Skeletal muscle cell (primary cell): ENCODE measurements around the gene APBB2.
A peak's percentile ranks its signal among the peaks of the same experiment; 100 is the strongest.
"Not testable (repeated sequence)": the region's sequence is repeated elsewhere in the genome, so short reads cannot be mapped to it uniquely, and the experiment has no call there.

Source experiments
- DNase-seq: peaks from one replicate; pipeline ENCODE4 v3.0.0-alpha.2; 2010; ENCODE audit warnings: low read depth
- H3K4me3 ChIP-seq: 2 replicates; pipeline ENCODE4 v1.5.1; 2011; ENCODE audit warnings: low read depth, mild to moderate bottlenecking, control low read depth, low read length, moderate library complexity

APBB2 gene

DNA sequence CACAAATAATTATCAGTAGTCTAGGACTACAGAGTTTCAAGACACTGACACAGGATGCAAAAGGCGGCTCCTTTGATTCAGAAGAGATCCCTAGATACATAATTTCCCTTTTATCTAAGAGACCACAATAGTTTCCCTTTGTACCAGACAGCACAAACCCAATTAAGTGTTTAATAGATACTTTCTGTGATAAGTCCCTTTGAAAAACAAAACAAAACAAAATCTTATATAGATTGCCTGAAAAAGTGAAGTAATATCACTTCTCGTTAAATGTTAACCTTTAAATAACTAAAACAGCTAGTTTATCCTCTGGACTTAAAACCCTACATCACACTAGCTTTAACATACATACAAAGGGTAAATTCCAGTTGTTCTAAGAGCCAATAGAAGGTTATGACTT, 49.9 kb downstream of the APBB2 start:
- no peak for DNase-seq
- H3K4me3 ChIP-seq: no peak overlapping the region

DNA sequence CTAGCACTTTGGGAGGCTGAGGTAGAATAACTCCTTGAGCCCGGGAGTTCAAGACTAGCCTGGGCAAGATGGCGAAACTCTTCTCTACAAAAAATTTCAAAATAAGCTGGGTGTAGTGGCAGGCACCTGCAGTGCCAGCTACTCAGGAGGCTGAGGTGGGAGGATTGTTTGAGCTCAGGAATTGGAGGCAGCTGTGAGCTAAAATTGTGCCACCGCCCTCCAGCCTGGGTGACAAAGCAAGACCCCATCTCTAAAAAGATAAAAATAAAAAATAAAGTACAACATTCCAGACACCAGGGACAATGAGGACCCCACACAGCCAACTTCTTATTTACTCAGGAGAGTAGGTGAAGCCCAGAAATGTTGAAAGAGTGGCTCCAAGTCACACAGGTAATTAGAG, 53.0 kb downstream of the APBB2 start:
- no peak for DNase-seq
- no peak overlapping the region for H3K4me3 ChIP-seq

DNA sequence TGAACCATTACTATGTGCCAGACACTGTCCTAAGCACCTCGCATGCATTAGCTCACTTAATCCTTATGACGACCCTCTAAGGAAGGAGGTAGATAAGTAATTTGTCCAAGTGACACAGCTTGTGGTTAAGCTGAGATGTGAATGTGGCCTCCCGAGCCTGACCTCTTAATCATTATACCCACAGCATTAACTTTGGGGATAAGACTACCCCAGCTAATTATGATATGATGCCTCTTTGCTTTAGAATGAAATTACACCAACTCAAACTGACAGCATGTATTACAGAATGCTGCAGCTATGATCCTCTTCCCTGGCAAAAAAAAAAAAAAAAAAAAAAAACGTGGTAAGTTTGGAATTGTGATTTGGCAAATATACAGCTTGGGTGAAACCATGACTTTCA, 53.5 kb downstream of the APBB2 start:
- no peak for DNase-seq
- H3K4me3 ChIP-seq: no peak overlapping the region

DNA sequence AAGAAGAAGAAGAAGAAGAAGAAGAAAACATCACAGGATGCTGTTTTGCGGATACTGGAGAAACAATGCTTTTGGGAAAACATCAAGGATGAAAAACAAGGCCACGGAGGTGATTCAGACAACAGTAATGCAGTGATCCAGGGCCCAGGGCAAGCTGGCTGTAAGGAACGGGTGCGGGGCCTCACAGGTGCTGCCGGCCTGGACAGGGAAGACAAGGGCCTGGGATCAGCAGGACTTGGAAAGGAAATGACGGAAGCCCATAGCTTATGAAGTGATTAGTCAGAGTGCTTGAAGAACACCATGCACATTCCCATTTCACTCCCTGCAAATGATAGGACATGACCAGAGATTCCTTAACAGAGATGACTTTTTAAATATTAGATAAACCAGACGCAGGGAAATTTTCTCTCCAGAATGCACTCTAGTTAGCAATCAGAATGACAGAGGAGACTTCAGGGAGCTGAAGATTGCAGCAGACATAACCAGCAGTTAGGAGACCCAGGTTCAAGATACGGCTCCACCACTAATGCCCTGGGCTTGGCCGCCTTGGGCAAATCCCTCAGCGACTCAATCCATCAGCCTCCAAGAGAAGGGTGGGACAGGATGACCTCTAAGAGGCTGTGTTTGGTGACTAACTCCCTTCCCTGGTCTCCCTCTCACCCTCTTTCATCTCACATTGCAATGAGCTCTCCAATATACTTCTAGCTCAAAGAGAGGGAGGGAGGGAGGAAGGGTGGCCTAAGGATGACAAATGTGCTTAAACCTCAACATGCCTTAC, 54.1 kb downstream of the APBB2 start:
- peak; percentile 95 for DNase-seq
- no peak overlapping the region for H3K4me3 ChIP-seq

DNA sequence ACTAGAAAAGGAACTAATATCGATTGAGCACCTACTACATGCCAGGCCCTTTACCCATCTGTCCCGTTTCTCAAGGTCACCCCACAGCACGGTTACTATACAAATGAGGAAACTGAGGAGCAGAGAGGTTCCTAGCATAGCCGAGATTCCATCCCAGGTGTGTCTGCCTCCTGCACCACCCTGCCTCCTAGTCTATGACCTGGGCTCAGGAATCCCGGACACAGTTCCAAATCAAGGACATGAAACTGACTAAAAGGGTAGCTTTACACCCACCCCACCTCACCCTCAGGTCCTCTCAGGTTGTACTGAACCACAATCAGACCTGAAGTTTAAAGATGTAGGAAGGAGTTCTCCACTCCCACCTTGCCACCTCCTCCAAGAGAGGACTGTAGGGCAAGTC, 55.6 kb downstream of the APBB2 start:
- no peak overlapping the region for H3K4me3 ChIP-seq
- no peak for DNase-seq

DNA sequence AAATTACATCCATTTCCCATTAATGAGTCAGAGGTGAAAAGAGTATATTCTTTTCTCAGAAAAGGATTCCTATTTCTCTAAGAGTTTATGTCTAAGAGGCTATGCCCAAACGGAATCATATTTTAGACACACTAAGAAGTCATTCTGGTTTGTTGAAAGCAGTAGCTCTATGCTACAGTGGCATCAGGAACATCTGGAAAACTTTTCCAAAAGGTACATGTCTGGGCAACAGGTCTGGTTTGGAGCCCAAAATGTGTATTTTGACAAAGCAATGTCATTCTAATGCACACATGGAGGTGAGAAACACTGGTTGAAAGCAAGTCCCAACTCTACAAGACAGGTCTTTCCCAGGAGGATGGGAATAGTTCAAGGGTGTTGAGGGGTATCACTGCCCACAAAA, 56.1 kb downstream of the APBB2 start:
- H3K4me3 ChIP-seq: no peak overlapping the region
- DNase-seq: no peak

DNA sequence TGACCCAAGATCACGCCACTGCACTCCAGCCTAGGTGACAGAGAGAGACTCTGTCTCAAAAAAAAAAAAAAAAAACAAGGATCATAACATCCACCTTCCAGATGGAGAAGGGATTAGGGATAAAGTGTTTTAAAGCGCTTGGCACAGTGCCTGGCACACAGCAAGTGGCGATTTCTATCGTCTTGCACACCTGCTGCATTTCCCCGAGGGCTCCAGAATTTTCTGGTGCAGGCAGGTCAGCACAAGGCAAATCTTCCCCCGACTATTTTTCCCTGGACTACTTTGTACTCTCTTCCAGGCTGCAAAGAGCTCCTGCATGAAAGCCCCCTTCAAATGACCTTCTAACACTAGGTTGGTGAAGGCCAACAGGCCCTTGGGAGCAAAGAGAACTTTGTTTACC, 57.3 kb downstream of the APBB2 start:
- H3K4me3 ChIP-seq: no peak overlapping the region
- no peak for DNase-seq

DNA sequence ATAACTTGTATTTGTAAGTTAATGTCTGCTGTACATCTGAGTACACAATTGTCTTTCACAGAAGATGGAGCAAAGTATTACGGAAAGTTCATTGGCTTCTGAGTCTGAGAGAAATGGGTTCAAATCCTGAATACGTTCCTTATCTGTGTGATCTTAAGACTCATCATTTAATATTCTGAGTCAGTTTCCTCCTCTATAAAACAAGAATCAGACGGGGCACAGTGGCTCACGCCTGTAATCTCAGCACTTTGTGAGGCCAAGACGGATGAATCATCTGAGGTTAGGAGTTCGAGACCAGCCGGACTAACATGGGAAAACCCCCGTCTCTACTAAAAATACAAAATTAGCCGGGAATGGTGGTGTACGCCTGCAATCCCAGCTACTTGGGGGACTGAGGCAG, 57.8 kb downstream of the APBB2 start:
- no peak overlapping the region for H3K4me3 ChIP-seq
- DNase-seq: no peak

DNA sequence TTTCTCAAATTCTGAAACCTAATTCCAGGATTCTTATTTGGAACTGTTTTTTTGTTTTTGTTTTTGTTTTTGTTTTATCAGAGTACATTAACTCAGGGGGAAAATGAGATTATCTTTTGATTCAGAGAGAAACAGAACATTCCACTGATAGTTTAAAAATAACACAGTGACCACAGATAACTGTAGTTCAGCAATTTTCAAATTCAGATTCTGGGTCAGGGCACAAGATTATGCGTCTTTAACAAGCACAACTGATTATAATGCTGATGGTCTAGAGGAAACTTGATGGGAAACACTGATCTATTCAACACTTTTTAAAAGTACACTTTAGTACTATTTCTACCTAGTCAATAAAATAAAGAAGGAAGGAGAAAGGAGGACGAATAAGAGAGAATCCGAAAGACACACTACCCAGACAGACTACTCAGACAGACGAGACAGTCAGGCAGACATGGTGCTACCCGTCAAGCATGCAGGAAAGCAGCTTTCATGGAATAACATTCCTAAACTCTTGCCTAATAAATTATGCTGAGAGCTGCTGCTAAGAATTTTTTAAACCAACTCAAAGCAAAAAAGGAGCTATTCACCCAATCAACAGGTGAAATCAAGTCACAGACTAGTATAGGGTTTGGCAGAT, 59.0 kb downstream of the APBB2 start:
- DNase-seq: peak; percentile 47
- H3K4me3 ChIP-seq: no peak overlapping the region

DNA sequence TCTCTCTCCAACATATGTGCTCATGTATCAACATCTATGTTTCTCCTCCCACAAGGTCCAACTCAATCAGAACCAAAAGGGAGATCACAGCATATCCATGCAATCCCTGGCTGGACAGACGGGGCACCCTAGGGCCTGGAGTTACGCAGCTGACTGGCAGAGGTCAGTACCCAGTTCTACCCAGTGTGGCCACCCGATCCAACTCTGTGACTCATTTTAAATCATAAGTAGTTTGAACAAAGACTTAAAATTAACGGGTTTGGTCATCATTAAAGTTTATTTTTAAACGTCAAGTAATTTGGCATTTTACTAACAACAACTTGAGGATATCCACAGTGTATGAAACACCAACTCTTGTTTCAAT, 59.5 kb downstream of the APBB2 start:
- H3K4me3 ChIP-seq: no peak overlapping the region
- no peak for DNase-seq

DNA sequence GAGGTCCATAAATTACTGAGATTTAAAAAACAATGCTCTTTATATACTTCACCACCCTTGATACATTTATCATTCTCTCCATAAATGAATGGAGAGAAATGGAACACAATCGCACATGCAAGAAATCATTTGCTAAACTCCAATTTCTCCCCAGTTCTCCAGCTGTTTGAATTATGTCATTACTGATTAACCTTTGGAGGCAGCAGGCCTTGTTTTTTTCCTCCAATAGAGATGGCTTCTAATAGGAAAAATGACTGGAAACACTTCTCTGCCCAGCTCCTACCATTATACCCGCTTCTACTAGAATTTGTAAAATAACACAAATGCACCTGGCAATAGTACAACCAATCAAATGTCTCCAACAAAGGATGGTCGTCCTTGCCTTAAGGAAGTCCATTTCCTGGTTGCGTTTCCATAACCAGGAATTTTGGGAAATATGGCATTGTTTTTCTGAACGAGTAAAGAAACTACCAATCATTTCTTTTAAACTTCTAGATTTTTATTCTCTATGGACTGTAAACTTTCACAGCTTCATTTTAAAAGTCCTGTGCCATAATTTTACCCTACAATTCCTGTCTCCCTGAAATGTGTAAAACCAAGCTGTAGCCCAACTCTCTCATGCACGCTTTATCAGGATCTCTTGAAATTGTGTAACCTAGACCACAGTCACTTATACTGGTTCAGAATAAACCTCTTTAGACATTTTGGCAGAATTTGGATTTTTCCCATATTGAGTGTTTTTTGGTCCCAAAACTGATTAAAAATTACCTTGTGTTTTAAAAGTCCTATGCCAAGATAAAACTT, 60.1 kb downstream of the APBB2 start:
- no peak overlapping the region for H3K4me3 ChIP-seq
- no peak for DNase-seq

DNA sequence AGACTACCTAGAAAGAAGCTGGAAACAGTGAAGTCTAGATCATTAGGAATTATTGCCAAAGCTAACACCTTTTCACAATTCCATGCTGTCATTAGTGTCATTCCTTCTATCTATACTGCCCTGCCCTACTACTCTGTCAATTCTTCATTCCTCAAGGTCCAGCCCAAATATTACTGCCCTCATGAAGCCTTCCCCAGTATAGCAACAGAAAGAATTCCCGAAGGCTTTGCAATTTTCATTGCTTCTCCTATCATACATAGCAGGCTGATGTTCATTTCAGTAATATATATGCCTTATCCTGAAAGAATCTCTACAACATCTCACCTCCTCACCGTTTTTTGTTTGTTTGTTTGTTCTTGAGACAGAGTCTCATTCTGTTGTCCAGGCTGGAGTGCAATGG, 63.9 kb downstream of the APBB2 start:
- no peak for DNase-seq
- H3K4me3 ChIP-seq: no peak overlapping the region

DNA sequence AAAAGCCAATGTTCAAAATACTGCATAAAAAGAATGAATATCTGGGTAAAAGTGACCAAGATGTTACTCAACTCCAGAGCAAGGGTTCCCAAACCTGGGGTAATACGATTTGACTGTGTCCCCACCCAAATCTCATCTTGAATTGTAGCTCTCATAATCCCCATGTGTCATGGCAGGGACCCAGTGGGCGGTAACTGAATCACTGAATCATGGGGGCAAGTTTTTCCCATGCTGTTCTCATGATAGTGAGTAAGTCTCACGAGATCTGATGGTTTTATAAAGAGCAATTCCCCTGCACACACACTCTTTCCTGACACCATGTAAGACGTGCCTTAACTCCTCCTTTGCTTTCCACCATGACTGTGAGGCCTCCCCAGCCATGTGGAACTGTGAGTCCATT, 64.8 kb downstream of the APBB2 start:
- H3K4me3 ChIP-seq, DNase-seq: not testable (repeated sequence)

DNA sequence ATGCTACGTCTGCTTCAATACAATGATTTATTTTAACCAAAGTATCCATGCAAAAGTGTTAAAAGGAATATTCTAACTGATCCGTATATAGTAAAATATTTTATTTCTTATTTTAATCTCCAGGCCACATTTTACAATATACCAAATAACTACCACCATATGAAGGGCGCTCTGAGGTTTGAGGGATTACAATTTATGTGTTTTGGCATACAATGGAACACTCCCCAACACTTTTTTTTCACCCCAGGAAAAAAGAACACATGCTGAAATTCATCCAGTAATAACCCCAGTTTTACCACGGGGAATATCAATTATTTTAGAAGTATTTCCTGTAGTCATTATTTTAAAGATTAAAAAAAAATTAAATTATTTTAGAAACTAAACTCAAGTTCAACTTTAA, 65.4 kb downstream of the APBB2 start:
- no peak for DNase-seq
- no peak overlapping the region for H3K4me3 ChIP-seq

DNA sequence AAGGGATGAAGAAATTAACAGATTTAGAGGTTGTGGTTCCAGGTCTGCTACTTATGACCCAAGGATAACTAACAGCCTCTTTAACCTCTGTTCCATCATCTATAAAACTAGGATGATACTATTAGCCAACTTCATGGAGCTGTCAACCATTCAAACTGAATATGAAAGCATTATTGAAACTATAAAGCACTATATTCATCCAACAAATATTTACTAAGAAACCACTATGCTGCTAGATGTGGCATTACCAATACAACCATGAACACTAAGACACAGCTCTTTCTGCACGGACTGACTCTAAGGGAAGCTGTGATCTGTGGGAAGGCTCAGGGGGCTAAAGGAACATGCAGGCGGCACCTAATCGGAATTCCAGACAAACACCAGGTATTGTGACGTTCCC, 66.0 kb downstream of the APBB2 start:
- no peak for DNase-seq
- H3K4me3 ChIP-seq: no peak overlapping the region

DNA sequence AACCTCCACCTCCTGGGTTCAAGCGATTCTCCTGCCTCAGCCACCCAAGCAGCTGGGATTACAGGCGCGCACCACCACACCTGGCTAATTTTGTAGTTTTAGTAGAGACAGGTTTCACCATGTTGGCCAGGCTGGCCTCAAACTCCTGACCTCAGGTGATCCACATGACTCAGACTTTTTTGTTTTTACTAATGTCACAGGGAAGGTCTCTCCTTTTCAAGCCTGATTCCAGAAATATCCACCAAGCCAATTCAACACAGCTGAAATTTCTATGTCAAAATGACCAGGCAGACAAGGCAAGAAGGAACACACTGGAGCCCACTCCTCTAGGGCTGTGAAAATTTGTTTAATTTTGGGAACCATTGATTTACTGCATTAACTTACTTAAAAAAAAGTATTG, 66.8 kb downstream of the APBB2 start:
- not testable (repeated sequence) for DNase-seq, H3K4me3 ChIP-seq

DNA sequence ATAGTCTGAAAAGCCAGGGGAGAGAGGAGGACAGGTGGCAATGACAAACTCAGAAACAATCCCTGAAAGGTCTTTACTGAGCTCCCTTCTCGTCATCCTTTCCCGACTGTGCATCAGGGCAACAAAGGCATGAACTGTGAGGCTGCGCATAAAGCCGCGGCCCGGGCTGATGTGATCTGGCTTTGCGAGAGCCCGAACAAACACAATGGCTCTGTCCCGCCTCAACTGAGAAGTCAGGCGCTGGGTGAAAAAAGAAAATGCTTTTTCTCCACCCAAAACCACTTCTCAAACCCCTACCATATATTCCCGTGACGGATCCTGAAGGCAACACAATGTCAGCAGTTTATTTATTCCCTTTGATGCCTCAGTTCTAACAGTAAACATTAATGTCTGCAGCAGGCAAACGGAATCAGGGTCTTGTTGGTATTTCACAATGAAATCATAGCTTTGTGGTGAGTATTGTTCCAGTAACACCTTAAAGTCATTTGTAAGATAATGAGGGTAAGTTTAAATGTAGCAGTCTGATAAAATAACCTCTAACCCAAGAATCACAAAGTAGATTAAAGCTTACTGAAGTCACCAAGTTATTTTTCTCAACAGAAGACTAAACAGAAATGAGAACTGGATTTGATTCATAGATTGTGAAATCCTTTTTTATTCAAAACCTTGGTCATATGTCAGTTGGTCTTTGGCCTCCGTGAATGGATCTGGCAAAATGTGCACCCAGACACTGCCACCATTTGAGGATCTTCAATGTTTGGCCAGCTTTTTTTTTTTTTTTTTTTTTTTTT, 67.4 kb downstream of the APBB2 start:
- H3K4me3 ChIP-seq: no peak overlapping the region
- DNase-seq: no peak

DNA sequence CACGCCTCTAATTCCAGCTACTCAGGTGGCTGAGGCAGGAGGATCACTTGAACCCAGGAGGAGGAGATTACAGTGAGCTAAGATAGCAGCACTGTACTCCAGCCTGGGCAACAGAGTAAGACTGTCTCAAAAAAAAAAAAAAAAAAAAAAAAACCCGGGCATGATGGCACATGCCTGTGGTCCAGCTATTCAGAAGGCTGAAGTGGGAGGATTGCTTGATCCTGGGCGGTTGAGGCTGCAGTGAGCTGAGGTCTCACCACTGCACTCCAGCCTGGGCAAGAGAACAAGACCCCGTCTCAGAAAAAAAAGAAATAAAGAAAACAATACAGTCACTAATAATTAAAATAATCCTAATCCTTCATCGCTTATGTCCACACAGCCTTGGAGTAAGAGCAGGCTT, 68.1 kb downstream of the APBB2 start:
- no peak overlapping the region for H3K4me3 ChIP-seq

DNA sequence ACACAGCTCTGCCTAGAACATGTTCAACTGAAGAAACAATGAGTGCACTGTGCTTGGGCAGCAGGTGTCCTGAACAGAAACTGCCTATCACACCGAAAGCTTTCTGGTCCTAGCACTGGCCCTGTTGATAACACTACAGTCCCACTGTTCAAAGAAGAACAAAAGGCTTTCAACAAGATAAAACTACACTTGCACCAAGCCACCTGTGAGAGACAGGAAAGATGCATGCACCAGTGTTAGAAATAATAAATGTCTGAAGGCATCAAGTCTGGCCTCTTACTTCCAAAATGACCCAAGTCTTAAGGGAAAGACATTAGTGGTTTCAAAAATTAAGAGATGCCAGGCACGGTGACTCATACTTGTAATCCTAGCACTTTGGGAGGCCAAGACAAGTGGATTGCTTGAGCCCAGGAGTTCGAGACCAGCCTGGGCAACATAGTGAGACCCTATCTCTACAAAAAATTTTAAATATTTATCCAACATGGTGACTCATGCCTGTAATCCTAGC, 68.7 kb downstream of the APBB2 start:
- no peak for DNase-seq
- H3K4me3 ChIP-seq: no peak overlapping the region

More for the DNA sequence above, 68.1 kb downstream of the APBB2 start:
- no peak for DNase-seq

DNA sequence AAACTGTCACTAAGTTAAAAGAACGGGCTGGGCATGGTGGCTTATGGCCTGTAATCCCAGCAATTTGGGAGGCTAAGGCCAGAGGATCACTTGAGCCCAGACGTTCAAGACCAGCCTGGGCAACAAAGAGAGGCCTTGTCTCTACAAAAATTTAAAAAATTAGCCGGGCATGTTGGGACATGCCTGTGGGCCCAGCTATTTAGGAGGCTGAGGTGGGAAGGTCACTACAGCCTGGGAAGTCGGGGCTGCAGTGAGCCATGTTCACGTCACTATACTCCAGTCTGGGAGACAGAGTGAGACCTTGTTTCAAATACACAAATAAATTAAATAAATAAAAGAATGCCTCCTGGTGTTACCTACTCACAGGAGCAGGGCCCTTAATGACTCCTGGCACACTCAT, 69.5 kb downstream of the APBB2 start:
- no peak overlapping the region for H3K4me3 ChIP-seq
- no peak for DNase-seq
